GM10847 (cell line): Measurements from ENCODE around the gene PADI1.

Source experiments
- POLR2A ChIP-seq: IDR thresholded peaks from 2 replicates; pipeline ENCODE4 v1.6.1; 2011; ENCODE audit not compliant: insufficient read length; ENCODE audit errors: extremely low read depth

Gene PADI1

DNA sequence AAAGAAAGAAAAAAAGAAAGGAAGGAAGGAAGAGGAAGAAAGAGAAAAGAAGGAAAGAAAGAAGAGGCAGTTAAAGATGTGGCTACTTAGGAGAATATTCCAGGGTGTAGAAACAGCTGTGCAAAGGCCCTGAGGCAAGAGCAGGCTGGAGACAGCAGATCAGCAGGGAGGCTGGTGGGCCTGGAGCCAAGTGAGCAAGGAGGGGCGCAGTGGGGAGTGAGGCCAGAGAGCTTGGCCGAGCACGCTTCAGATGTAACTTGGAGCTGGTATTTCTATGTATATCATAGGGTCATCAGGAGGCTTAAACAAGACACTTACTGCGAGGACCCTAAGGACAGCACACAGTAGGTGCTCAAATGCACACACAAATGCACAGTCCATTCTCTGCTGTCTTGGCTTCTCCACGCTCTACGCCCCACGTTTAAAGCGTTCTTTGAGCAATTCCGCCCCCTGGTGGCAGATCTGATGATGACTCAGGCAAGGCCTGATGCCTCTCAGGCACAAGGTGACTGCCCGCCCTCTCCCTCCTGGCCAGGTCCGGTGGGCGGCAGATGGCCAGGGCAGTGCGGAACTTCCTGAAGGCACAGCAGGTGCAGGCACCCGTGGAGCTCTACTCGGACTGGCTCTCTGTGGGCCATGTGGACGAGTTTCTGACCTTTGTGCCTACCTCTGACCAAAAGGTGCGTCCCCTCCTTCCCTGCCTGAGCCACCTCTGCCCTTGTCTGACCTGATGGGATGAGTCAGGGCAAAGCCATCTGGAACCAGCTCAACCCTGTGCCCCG lies 32.0 kb downstream of the PADI1 start:
- no peak for TF ChIP-seq POLR2A

DNA sequence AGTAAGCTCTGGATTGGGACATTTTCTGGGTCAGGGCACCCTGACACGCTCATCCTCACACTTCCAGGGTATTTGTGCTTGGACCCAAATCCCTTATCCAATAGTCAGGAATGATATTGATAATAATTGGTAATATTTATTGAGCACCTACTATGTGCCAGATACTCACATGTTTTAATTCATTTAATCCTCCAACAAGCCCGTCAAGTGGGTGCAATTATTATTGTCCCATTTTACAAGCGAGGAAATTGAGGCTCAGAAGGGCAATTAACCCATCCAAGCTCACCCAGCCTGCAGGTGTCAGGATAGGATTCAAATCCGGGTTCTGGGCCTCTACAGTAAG lies 32.6 kb downstream of the PADI1 start:
- TF ChIP-seq POLR2A: no peak

DNA sequence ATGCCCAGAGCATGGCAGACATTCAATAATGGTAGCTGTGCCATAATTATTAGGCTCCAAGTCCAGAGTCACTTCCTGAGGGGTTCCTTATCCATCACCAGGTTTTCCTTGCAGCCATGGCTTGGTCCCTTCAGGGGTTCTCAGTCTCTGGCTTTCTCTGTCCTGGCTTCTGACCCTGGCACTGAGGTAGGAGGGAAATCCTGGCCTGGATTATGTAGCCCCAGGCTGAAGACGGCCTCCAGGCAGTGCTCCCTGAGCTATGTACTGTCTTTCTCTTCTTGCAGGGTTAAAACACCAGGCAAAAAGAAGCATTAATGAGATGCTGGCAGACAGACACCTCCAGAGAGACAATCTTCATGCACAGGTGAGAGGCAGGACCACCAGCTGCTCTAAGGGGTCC lies 34.5 kb downstream of the PADI1 start:
- TF ChIP-seq POLR2A: no peak

DNA sequence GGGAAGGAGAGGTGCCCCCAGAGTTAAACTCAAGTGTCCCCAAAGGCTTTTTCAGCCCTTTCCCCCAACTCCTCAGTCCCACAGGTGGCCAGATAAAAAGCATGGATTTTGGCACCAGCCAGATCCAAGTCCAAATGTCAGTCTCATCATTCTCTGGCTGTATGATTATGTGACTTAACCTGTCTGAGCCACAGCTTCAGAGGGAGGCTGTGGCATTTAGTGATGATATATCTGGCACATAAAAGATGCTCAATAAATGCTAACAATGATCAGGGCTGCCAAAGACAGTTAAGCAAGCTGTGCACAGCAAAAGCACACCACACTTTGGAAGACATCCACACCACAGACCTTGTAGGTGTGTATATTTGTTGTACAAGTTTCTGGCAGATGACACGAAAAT lies 38.3 kb downstream of the PADI1 start:
- TF ChIP-seq POLR2A: no peak

DNA sequence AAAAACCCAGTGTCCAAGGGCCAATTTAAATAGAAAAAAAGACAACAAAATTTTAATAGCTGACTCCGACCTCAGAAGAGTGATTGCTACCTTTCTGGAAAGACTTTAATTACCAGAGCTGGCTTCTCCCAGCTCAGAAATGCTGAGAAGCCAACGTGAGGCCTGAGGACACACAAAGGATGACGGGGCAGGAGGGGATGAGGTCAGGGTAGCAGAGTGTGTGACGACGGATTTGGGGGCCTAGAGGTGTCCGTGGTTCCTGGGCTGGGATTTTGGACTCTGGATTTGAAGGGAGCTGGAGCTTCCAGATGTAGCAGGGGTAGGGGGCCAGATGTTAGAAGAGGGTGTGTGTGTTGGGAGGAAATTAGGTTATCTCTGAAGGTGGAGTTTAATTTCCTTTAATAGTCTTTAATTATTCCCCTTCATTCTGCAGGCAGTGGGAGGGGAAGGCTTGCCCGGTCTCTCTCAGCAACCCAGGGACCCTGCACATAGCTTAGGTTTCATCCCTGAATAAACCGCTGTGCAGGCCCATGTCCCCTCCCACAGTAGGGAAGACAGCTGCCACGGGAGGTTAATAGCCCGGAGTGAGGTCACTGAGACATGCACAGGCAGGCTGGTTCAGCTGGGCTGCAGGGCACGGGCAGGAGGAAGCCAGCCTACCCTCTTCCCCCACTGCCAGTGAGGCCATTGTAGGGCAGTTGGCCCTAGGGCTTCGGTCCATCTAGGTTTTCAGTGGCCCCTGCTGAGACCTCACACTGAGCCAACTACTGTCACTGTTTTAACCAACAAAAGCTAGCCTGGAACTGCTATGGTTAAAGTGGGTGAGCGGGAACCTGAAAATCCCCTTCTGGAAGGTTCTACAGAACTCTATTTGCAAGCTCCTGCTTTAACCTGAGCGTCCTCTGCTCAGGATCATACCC lies 40.2 kb downstream of the PADI1 start:
- no peak for TF ChIP-seq POLR2A

DNA sequence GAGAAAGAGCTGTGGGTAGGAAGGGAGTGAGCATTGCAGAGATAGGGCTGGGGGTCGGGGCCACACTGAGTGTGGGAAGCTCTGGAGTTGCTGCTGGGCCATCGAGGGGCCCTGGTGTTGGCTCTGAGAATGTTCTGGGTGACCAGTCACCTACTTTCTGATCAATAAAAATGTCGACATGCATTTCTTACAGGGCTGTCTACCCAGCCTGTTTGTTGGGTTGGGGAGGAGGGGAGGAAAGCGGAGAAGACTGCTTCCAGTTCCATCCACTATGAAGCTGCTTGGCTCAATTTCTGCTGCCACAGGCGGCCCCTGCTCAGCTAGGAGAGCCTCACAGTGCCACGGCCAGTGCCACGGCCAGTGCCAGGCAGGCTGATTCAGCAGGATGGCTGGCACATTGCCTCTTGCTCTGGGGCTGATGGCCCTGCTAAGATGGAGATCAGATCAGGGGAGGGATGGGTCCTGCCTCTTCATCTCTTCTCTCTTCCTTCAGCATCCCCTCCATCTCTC lies 40.9 kb downstream of the PADI1 start:
- TF ChIP-seq POLR2A: no peak

DNA sequence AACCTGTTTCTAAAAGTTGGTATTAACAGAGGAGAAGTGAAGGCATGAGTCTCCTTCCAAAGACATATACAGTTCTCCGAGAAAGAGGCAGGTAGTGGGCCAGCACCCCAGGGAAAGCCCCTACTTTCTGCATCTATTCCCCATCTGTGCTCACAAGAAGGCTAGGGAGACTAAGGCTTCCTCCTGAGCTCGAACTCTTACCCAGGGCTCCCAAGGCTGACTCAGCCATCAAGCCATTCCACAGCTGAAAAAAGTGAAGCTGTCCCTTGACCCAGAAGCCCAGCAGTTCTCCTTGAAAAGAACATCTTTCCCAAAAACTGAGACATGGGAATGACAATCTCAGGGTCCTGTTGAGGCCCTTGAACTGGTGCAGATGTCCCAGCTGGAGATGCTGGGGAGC lies 42.0 kb downstream of the PADI1 start:
- no peak for TF ChIP-seq POLR2A

DNA sequence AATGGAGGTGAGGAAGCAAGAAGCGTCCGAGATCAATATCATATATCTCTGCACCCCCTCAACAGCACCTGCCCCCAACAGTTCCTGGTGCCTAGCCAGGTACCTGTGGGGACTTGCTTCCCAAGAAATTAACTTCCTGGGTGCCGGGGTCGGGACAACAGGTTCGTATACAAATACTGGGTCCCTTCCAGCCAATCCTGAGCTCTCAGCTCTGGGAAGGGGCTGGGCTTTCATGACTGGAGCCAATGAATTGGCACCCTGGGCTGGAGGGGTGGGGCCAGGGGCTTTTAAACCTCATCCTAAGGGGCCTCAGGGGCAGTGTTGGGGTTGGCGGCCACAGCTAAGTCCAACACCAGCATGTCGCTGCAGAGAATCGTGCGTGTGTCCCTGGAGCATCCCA lies 43.9 kb downstream of the PADI1 start, which contains the start of gene PADI3:
Gene PADI3, plus strand, starts transcription at position 318 of the 400 bp plus-strand sequence. Its CDS starts 40 bp downstream, at position 358.
- no peak for TF ChIP-seq POLR2A

DNA sequence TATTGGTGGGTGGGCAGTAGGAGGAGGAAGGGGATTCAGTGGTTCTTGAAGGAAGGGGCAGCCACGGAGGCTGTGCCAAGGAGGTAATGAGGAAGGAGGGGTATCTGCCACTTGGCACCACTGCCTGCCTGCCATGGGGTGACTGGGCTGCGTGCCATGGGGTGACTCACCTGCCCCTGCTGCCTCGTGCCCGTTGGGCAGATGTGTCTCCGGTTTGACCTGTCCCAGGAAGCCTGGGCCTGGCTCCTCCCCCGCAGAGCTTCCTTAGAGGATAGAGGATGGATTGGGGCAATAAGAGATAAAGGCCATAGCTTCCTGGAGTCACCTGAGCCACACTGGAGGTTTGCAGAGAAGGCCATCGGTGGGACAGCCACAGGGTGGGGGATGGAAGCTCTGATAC lies 45.7 kb downstream of the PADI1 start:
- no peak for TF ChIP-seq POLR2A

DNA sequence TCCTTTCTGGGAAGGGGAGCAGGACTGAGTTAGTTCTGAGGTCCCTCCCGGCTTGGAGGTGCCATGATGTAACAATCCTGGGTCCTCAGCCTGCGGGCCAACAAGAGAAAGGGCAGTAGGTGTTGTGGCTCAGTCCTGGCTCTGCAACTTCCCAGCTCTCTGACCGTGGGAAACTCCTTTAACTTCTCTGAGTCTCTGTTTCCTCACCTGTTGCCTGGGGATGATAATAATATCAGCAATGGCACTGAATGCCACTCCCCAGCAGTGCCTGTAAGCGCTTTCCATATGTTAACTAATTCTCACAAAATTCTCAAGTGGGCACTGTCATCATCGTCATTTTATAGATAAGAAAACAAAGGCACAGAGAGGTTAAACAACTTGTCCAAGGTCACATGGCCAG lies 46.3 kb downstream of the PADI1 start:
- no peak for TF ChIP-seq POLR2A

DNA sequence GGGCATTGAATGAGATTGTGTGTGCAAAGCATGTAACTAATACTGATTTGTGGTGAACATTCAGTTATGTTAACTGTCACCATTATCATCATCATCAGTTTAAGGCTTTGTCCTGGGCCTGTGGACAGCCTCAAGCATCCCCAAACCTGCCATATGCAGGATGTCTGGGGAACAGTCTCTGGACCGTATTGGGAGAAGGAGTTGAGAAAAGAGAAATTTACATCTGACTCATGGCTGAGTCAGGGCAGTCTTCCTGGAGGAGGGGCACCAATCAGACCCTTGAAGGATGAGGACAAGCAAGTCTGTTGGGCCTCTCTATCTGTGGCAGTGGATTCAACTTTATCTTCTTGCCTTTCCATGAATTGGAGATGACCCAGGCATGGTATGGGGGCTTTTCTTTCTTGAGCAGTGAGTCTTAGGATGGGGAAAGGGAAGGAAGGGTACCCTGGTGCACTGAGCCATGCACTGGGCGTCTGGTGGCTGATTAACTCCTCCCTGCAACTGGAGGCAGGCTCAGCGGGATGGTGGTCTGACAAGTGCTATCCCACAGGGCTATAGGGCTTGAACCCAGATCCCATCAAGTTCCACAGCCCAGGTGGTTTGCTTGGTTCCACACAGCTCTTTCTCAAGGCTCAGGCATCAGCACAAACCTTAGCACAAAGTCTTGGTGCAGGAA lies 46.9 kb downstream of the PADI1 start:
- TF ChIP-seq POLR2A: no peak

DNA sequence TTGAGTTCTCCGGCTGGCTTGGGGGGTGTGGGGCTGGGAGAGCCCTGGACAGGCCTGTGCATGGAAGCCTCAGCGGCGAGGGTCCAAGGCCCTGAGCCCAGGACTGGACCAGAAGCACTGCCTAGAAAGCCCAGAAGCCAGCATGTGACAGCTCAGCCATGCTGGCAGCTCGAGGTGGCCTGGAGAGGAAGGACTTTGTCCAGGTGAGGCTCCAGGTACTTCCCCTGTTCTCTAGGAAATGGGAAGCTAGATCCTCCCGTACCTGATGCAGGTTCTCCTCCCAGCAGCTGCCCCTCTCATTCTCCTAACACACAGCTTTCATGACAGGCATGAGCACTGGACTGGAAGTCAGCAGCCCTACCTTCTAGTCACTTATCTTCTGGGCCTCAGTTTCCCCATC lies 50.4 kb downstream of the PADI1 start:
- no peak for TF ChIP-seq POLR2A

DNA sequence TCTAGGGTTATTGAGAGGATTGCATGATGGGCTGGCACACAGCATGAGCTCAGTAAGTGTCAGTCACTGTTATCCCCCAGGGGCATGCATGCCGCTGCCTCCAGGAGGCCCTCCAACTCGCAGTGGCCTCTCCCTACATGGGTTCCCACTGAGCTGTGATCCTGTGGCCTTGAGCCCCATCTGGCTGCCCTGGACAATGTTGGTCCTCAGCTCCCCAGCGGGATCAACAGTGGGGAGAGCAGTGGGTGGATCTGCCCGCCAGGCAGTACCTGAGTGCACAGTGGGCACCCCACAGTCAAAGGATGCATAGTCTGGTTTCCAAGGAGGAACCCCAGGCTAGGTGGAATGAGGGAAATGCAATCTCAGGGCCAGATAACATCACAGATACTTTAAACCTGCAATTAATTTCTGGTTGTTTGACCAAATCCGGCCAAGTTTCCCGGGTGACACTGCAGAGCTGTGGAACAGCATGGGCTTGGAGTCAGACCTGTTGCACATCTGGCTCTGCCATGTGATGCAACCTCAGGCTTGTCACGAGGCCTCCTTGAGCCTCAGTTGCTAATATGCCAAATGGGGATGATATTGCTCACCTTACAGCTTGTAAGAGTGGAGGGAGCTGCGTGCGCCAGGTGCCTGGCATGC lies 53.3 kb downstream of the PADI1 start:
- no peak for TF ChIP-seq POLR2A

DNA sequence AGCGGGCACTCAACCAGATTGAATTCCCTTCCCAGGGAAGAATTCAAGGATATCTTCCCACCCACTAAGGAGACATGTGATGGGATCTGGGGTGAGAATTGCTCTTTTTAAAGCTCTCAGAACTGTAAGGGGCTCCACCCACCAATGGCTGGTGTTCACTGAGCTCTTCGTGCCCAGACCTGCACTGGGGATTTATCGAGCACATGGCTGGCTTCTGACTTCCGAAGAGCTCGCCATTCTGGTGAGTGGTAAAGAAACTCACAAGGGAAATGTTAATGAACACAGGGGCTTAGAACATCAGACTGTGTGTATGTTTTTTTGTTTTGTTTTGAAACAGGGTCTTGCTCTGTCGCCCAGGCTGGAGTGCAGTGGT lies 53.8 kb downstream of the PADI1 start:
- no peak for TF ChIP-seq POLR2A

DNA sequence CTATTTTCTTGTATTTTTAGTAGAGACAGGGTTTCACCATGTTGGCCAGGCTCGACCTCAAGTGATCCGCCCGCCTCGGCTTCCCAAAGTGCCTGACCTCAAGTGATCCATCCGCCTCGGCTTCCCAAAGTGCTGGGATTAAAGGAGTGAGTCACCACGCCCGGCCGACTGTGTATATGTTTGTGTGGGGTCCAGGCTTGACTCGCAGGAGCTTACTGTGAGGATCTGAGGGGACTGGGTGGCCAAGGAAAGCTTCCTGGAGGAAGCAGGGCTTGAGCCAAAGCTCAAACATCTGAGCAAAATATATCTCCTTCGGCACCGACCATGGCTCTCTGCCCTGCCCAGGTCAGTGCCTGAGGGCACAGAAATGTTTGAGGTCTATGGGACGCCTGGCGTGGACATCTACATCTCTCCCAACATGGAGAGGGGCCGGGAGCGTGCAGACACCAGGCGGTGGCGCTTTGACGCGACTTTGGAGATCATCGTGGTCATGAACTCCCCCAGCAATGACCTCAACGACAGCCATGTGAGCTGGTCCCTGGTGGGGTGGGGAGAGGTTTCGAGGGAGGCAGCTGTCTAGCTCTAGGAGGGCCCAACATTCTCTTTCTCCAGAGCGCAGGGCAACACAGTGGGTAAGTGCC lies 54.4 kb downstream of the PADI1 start:
- no peak for TF ChIP-seq POLR2A
